ENCODE measurements around the gene ARMCX2.

- TF ChIP-seq RCOR1 (IDR thresholded peaks at IDR 0.05; ENCODE audit: low read depth, low read length), result no peak
- TF ChIP-seq CTCF (IDR thresholded peaks at IDR 0.05), result no peak
- TF ChIP-seq REST (IDR thresholded peaks at IDR 0.05), result no peak
- TF ChIP-seq POLR2A (IDR thresholded peaks at IDR 0.05; ENCODE audit: low read length), result no peak
- TF ChIP-seq EHMT2 (IDR thresholded peaks at IDR 0.05; ENCODE audit: low read depth), result no peak
- no peak for TF ChIP-seq USF2 (IDR thresholded peaks at IDR 0.05)
- no peak for TF ChIP-seq JUN (IDR thresholded peaks at IDR 0.05)
- no peak for TF ChIP-seq RARB (CRISPR knock-in tag; IDR thresholded peaks at IDR 0.05)
- TF ChIP-seq RAD21 (conservative IDR thresholded peaks at IDR 0.05 in 1 of 2, IDR thresholded peaks at IDR 0.05 in 1 of 2), result no peak
- no peak for TF ChIP-seq CBX8 (IDR thresholded peaks at IDR 0.05)
- TF ChIP-seq TP53 (CRISPR knock-in tag; IDR thresholded peaks at IDR 0.05), result no peak
- no peak for TF ChIP-seq ZSCAN20 (CRISPR knock-in tag; IDR thresholded peaks at IDR 0.05)
- TF ChIP-seq RNF2 (IDR thresholded peaks at IDR 0.05; ENCODE audit: borderline replicate concordance, low read depth), result no peak
- no peak for TF ChIP-seq HMGXB4 (CRISPR knock-in tag; IDR thresholded peaks at IDR 0.05; ENCODE audit: borderline replicate concordance)
Observed at GRCh38 chrX:101668143-101668542, 8.5 kb upstream of the ARMCX2 start.

All from A549 (cell line).